Renal cortical epithelial cell (primary cell): ENCODE measurements around the gene TAMALIN. TPM values are rescaled to one million over a fixed set of nuclear protein-coding genes. Genes with fewer than 3 reads are reported as not detected.

Experiments used
- DNase-seq: peaks from one replicate; pipeline ENCODE4 v3.0.0-alpha.2; 2011; ENCODE audit warnings: low read depth
- total RNA-seq: library from RNA; depleted of rRNA; stranded (reverse); fragments of >200 nt; gene quantifications from 2 replicates; pipeline ENCODE4 v1.2.3, GENCODE V29; 2014

The TAMALIN gene
- total RNA-seq, 1 donor from 2014 or later = 2.2 TPM

- DNase-seq = no peak
These were observed 48.3 kb downstream of the TAMALIN start for GRCh38 chr12:52054833-52055730.

- DNase-seq = no peak
These were observed 49.3 kb downstream of the TAMALIN start for GRCh38 chr12:52055731-52056711.

GRCh38 chr12:52056801-52057637 lies 50.3 kb downstream of the TAMALIN start:
- no peak for DNase-seq

GRCh38 chr12:52057638-52058576 lies 51.2 kb downstream of the TAMALIN start:
- DNase-seq = no peak

GRCh38 chr12:52058631-52059361 lies 52.0 kb downstream of the TAMALIN start:
- DNase-seq = no peak

GRCh38 chr12:52059582-52060497 lies 53.1 kb downstream of the TAMALIN start:
- no peak for DNase-seq

- no peak for DNase-seq
These were observed 53.9 kb downstream of the TAMALIN start for GRCh38 chr12:52060498-52061177.

GRCh38 chr12:52061470-52062166 lies 54.9 kb downstream of the TAMALIN start:
- DNase-seq = no peak

- no peak for DNase-seq
These were observed 55.7 kb downstream of the TAMALIN start for GRCh38 chr12:52062167-52063081.

- DNase-seq = no peak
These were observed 56.6 kb downstream of the TAMALIN start for GRCh38 chr12:52063082-52063924.

GRCh38 chr12:52063981-52064649 lies 57.4 kb downstream of the TAMALIN start:
- no peak for DNase-seq
